Midbrain (tissue), 1 donor: ENCODE data around the gene ATP6V1G2.
"Not testable (repeated sequence)": the region's sequence is repeated elsewhere in the genome, so short reads cannot be mapped to it uniquely, and the experiment has no call there.

Experiments
- DNase-seq: peaks from one replicate; lab custom pipeline; 2025; lab: John Stamatoyannopoulos, UW

The ATP6V1G2 gene

DNA sequence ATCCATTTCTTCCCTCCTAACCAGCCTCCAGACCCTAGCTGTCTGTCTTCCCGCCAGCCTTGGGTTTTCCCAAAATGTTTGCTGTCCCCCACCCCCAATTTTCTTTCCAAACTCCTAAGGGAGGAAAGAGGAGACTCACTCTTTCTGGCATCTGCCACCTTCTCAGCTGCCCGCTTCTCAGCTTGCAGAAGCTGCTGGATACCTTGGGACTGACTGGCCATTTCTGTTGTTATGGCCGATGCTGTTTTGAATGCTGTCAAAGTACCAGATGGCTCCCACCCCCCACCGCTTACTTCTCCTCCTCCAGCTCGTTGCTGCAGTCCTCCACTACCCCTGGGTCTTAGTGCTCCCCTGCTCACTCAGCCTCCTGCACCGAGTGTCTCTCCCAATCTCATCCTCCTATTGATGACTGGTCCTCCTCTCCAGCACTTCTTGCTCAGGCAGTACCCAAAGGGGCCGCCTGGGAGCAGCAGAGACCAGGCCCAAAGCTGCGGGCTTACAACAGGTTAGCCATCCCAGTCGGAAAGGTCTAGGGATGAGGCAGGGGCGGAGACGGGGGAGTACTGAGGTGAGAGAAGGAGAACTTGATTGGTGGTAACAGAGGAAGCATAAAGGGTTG is at the start of gene ATP6V1G2:
Gene ATP6V1G2, minus strand, starts transcription at position 270 of the 619 bp plus-strand sequence. Its CDS starts 49 bp downstream, at position 221.
- peak; percentile 91 for DNase-seq

DNA sequence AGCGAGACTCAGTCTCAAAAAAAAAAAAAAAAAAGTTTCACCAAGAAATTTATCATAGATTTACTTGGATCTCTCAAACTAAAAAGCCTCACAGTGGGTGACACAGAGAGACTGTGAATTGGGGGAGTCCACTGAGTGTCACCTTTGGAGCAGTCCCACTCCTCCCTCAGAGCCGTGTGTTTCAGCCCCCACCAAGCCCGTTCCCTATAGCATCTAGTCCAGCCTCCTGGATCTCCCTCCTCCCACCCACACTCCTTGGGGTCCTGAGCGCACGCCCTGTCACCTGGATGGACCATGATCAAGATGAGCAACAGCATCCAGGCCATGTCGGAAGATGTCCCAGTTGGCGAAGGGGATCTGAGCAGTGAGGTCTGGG is 46.0 kb upstream of the ATP6V1G2 start:
- no peak for DNase-seq

DNA sequence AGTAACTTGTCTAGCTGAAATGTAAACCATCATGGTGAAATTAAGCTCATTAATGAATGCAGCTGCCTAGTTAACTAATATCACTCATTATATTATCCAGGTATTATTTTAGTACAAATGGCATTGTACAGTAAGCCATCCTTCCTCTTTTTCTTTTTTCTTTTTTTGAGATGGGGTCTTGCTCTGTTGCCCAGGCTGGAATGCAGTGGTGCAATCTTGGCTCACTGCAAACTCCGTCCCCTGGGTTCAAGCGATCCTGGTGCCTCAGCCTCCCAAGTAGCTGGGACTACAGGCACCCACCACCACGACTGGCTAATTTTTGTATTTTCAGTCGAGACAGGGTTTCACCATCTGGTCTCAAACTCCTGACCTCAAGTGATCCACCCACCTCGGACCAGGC is 44.3 kb upstream of the ATP6V1G2 start:
- not testable (repeated sequence) for DNase-seq

DNA sequence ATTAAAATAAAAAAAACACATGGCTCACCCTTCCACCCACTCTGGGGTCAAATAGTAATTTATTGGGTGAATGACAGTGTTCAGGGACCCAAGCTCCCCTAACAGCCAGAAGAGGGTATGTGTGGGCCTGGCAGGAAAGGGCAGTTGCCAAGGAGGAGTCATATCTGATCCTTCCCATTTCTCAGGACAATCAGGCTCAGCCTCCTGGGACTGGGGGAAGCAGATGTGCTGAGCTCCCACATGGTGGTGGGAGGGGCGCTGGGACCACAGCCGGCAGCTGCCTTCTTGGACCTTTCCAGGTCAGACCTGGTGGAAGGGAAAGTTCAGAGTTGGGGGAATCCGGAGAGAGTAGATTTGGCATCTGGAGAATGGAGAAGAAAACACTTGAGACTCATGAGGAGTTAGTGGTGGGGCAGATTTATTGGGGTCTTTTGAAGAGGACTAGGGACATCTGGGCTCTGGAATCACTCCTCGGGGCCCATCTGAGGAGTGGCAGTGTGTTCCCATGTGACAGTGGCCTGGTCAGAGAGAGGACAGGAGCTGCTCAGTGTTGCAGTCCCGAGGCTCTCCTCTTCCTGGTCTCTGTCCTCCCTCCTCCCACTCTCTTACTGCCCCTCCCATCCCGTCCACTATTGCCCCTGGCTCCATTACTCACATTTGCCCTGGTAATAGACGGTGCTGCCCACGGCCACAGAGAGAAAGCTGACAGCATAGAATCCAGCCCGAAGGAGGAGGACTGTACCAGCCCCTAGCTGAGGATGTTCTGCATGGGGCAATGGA is 42.7 kb upstream of the ATP6V1G2 start:
- DNase-seq = no peak

DNA sequence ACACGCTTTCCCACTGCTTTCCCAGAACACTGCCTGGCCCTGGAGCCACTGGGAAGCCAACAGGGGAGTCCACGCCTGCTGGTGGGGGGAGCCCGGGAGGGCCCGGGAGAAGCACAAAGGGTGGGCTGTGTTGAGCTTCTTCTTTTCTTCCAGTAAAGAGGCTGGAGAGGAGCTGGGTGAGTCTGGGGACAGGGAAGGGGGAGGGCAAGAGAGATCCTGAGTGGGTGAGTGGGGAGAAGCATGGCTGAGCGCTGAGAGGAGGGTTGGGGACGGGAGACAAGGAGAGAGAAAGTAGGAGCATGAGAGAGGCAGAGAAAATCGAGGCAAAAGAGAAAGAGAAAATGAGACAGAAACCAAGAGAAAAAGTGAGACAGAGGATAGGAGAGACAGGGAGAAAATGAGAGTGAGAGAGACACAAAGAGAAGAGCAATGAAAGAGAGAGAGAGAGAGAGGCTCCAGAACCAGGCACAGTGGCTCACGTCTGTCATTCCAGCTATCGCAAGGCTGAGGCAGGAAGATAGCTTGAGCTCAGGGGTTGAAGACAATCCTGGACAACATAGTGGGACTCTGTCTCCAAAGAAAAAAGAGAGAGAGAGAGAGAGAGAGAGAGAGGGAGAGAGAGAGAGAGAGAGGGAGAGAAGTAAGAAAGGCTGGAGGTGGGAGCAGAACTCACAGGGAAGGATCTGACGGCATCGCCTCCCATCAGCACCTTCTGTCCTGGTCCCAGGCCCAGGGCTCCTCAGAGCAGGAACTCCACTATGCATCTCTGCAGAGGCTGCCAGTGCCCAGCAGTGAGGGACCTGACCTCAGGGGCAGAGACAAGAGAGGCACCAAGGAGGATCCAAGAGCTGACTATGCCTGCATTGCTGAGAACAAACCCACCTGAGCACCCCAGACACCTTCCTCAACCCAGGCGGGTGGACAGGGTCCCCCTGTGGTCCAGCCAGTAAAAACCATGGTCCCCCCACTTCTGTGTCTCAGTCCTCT is 41.7 kb upstream of the ATP6V1G2 start:
- DNase-seq = no peak

DNA sequence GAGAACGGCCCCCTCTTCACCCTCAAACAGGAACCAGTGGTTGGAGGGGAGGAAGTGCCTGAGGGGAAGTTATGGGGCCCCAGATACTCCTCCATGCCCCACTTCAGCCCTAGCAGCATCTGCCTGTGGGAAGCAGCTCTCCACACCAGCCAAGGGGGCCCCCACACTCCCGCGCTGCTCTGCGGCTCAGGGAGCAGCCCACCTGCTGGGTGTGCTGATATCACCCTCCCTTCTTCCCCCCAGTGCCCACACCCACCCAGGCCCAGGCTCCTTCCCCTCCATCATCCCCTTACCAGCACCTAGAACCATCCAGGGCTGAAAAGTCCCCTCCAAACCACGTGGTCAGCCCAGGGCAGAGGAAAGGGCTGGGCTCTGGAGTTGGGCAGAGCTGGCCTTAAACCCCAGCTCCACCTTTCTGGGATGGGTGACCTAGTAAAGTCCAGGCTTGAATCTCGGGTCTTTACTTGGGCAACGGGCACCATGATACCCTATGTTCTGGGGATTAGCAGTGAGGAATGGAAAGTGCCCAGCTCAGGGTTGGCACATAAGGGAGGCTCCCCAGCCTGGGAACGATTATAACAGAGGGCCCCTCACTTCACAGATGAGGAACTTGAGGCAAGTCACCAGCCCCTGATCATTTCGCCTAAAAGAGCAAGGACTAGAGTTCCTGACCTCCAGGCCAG is 40.3 kb upstream of the ATP6V1G2 start:
- DNase-seq = peak; percentile 16

DNA sequence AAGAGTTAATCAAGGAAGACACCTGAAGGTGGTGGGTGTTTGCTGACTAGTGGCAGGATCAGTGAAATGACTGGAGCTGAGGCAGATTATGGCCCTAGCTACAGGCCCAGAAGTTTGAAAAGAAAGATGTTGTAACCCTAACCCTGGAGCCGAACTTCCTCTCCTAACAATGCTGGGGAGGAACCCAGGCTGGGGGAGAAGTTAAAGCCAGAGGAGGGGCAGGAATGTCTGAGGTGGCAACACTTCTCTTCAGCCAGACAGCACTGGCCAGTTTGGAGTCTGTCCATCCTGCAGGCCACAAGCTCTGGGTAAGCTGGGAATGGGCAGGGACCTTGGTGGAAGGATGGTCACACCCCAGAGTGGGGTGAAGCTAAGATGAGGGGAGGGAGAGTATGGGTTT is 39.6 kb upstream of the ATP6V1G2 start, which contains the start of gene LST1:
Gene LST1, plus strand, starts transcription at position 270 of the 400 bp plus-strand sequence. CDS start 1,023 bp downstream, outside the sequence.
- DNase-seq = peak; percentile 31

DNA sequence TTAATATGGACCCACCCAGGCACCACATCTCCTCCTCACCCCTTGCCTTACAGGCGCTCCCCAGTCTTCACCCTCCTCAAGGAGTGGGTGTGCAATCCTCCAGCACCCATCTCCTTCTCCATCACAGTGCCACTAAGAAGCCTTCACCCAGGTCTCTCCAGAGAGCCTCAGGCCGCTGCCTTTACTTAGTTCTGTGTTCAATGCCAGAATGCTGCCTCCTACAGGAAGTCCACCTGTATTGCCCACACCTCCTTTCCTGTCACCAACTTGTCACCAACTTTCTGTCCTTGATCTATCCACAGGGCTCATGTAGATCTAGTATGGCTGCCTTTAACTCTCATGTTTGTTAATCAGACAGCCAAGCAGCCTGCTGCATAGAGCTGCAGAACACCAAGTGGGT is 39.1 kb upstream of the ATP6V1G2 start:
- no peak for DNase-seq

DNA sequence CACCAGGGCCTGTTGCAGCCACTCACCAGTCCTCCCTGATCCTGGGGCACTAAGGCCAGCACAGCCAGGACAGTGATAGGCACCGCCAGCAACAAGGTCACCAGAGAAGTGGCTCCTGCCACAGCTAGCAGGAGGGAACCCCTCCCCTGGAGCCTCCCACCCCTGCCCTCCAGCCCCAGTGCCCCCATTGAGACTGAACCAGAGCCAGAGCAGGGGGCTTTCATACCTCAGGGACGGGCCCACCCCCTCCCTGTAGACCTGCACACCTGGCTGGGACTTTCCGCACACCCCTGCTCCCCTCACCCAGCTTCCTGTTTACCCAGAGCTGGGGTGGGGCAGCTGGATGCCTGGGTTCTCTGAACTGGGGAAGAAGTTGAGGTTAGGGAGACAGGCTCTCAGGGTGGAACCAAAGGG is 35.8 kb upstream of the ATP6V1G2 start, which contains the start of gene LTB:
Gene LTB, minus strand, starts transcription at position 195 of the 414 bp plus-strand sequence. Its CDS starts 7 bp downstream, at position 188.
- DNase-seq = no peak

DNA sequence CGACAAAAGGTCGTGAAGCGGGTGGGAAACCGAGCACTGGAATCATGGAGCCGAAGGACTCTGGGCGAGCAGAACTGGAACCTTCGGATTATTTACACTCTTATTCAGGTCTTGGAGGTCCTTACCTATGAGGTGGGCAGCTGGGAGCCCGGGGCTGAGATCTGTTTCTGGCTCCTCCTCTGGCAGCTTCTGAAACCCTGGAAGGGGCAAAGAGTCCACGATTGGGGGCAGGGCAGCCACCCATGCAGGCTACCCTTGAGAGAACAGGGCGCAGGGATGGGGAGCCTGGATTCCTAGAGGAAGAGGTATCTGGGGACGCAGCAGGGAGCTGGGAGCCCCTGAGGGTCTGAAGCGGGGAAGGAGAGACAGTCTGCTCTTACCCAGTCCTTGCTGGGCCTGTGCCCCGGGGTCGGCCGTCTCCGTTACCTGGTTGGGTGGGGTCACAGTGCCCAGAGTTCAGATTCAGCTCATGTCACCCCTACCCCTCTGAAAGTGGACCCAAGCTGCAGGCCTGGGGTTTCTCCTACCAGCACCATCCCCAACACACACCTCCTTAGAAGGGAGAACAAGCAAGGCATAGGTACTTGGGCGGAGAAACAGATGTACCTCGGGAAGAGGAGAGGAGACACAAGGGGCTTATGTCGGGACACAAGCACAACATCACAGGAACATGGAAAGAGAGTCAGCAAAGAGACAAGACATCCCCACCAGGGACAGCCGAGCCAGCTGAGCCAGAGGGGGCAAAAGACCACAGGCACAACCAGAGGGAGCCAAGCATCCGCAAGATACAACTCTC is 35.2 kb upstream of the ATP6V1G2 start:
- peak; percentile 17 for DNase-seq

DNA sequence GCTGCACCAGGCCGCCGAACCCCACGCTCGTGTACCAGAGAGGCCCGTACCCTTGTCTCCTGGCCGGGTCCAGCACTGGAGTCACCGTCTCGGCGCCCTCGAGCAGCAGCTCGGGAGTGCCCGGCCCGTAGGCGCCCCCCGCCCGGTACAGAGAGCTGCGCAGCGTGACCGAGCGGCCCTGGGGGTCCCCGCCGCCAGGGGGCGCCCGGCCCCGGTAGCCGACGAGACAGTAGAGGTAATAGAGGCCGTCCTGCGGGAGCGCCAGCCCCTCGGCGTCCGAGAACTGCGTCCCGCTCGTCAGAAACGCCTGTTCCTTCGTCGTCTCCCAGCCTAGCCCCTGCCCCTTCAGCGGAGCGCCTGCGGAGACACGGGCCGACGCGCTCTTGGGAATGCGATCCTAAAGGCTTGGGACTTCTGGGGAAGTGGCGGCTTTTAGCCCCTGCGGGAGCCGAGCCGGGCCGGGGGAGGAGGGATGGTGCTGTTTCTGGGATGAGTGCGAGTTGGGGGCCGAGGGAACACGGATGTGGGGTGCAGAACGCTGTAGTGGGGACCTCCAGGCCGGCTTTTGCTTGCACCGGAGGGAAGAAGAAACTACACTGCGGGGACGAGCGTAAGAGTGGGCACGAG is 34.5 kb upstream of the ATP6V1G2 start:
- DNase-seq = peak; percentile 84

DNA sequence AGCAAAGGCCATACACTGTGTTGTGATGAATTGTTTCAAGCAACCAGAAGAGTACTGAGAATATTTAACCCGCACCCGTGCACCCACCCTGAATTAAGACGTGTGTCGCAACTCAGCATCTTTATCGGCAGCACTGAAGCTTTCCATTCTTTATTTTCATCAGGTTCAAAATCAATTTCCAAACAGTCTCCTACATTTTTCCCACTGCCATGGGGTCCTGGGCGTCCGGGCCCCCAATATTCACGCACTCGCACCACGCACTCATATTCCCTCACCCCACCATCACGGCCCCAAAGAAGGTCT is 34.0 kb upstream of the ATP6V1G2 start:
- DNase-seq = no peak

DNA sequence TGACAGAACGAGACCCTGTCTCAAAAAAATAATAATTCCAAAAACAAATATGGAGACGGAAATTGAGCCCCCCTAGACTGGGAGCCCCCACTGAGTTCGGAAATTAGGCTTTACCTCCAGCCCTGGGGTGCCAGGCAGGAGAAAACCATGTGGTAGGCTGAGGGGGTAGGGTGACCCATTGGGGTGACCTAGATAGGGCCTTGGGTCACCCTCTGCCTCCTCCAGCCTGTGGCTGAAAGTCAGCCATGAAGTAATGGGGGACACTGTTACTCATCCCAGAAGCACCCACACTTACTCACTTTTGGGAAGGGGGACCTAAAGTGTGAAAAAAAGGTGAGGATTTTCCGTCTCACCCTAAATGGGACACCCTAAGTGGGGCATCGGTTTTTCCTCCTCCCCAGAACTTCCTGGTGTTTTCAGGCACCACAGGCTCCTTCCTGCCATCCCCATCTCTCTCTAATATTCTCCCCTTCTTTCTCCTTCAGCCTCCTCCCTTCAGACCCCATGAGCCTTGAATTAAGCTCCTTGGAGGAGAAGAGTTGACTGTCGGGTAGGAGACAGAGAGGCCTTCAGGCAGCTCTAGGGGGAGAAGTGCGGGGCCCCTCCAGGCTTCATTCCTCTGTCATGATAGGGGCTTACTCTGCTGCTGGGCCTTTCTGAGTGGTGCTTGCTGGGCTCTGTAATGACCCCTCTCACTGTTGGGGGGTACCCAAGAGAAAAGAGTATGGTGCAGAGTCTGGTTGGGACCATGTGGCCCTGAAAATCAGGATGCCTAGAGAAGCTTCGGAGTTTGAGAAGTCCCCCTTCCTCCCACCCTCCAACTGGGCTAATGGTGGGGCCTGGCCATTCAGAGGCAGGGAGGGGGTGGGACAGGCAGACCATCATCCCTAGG is 33.4 kb upstream of the ATP6V1G2 start:
- DNase-seq = no peak

DNA sequence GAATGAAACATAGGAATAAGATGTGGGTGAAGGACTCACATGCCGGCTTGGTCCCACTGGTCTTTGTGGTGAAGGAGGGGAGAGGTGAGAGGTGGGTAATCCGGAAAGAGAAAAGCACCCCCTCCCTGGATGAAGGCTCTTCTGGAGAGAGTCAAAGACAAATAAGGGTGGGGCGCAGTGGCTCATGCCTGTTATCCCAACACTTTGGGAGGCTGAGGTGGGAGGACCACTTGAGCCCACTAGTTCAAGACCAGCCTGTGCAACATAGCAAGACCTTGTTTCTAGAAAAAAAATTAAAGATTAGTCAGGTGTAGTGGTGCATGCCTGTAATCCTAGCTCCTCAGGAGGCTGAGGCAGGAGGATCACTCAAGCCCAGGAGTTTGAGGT is 32.7 kb upstream of the ATP6V1G2 start:
- no peak for DNase-seq

DNA sequence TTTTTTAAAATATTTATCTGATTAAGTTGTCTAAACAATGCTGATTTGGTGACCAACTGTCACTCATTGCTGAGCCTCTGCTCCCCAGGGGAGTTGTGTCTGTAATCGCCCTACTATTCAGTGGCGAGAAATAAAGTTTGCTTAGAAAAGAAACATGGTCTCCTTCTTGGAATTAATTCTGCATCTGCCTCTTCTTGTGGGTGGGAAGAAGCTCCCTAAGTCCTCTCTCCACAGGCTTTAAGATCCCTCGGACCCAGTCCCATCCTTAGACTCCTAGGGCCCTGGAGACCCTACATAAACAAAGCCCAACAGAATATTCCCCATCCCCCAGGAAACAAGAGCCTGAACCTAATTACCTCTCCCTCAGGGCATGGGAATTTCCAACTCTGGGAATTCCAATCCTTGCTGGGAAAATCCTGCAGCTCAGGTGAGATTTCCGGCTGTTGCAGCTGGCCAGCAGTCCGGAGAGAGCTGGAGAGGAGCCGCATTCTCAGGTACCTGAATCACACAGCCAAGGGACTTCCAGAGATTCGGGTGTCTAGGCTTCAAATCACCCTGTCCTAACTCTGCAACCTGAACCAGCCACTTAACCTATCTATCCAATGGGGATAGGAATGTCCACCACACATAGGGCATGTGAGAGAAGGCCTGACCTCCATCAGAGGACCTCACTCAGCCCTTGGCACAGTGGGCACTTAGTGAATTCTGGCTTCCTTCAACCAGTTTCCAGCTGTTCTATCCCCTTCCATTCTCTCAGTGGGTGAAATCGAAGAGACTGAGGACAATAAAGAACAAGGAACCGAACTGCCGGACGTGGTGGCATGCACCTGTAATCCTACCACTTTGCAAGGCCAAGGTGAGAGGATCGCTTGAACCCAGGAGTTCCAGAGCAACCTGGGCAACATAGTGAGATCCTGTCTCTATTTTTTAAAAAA is 32.0 kb upstream of the ATP6V1G2 start:
- no peak for DNase-seq

DNA sequence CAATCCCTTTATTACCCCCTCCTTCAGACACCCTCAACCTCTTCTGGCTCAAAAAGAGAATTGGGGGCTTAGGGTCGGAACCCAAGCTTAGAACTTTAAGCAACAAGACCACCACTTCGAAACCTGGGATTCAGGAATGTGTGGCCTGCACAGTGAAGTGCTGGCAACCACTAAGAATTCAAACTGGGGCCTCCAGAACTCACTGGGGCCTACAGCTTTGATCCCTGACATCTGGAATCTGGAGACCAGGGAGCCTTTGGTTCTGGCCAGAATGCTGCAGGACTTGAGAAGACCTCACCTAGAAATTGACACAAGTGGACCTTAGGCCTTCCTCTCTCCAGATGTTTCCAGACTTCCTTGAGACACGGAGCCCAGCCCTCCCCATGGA is 31.2 kb upstream of the ATP6V1G2 start:
- DNase-seq = no peak

DNA sequence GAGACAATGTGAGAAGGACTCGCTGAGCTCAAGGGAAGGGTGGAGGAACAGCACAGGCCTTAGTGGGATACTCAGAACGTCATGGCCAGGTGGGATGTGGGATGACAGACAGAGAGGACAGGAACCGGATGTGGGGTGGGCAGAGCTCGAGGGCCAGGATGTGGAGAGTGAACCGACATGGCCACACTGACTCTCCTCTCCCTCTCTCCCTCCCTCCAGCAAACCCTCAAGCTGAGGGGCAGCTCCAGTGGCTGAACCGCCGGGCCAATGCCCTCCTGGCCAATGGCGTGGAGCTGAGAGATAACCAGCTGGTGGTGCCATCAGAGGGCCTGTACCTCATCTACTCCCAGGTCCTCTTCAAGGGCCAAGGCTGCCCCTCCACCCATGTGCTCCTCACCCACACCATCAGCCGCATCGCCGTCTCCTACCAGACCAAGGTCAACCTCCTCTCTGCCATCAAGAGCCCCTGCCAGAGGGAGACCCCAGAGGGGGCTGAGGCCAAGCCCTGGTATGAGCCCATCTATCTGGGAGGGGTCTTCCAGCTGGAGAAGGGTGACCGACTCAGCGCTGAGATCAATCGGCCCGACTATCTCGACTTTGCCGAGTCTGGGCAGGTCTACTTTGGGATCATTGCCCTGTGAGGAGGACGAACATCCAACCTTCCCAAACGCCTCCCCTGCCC is 30.6 kb upstream of the ATP6V1G2 start:
- DNase-seq = no peak
